GM23248 (cell line): ENCODE measurements around the gene NDUFA13.

Experiments used
- EZH2 ChIP-seq: fragments of 200-600 bp; sonication (generic); IDR thresholded peaks from 2 replicates; pipeline ENCODE4 v1.6.1; 2018; ENCODE audit warnings: antibody characterized with exemption, mild to moderate bottlenecking; ENCODE audit not compliant: insufficient read depth, poor library complexity, severe bottlenecking
- EZH2phosphoT487 ChIP-seq: fragments of 200-600 bp; sonication (generic); IDR thresholded peaks from 2 replicates; pipeline ENCODE4 v1.6.1; 2018; ENCODE audit warnings: antibody characterized with exemption, moderate library complexity, mild to moderate bottlenecking, low read depth; ENCODE audit not compliant: insufficient read depth

DNA sequence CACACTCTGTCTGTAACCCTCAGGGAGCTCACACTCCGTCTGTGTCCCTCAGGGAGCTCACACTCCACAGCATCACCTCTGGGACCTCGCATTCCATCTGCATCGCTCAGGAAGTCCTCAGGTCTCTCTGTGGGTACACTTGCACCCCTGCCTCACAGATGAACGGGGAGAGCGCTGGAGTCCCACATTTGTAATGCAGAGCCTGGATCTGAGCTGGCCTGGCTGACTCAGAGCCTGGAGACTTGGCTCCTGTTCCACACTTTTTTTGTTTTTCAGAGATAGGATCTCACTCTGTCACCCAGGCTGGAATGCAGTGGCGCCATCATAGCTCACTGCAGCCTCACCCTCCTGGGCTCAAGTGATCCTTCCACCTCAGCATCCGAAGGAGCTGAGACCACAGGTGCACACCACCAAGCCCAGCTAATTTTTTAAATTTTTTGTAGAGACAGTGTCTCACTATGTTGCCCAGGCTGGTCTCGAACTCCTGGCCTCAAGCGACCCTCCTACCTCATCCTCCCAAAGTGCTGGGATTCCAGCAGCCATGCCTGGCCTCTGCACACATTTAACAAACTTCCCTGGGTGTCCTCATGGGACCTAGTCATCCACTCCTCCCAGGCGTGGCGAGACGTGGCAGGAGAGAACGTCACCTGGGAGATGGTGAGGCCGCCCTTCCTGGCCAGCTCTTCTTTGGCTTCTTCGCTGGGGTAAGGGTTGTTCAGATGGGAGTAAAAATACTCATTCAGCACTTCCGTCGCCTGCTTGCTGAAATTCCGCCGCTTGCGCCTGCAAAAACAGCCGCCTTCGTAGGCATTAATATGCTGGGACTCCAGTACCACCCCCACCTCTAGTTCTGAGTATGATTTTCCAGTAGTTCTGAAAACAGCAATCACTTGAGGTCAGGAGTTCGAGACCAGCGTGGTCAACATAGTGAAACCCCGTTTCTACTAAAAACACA, 53.1 kb downstream of the NDUFA13 start:
- no peak for TF ChIP-seq EZH2
- TF ChIP-seq EZH2phosphoT487, result no peak
